Body of pancreas (tissue), 4 donors: Measurements from ENCODE around the gene TAGLN2. TPM values are rescaled to one million over a fixed set of nuclear protein-coding genes. Genes with fewer than 3 reads are reported as not detected.
"Not testable (repeated sequence)": the region's sequence is repeated elsewhere in the genome, so short reads cannot be mapped to it uniquely, and the experiment has no call there.

Experiments
- ATAC-seq: fragments of 150-250 bp; one replicate; pipeline ENCODE4 v1.9.1; 2016
- DNase-seq, 4 donors: peaks; one replicate each; pipeline ENCODE4 v3.0.0-alpha.2; 2019
- H3K27ac ChIP-seq, 4 donors: fragments of 200-600 bp; sonication (generic); 1 replicate in 3 of 4; 2 replicates in 1 of 4; pipeline versions ENCODE4 v1.5.1 to v1.6.1; 2016 to 2019; ENCODE audit warnings: mild to moderate bottlenecking in 1 of 4, mixed read lengths in 1 of 4, moderate library complexity in 1 of 4
- H3K27me3 ChIP-seq, 2 donors: fragments of 200-600 bp; sonication (generic); one replicate each; pipeline ENCODE4 v1.6.0; 2016; ENCODE audit warnings: mild to moderate bottlenecking in 1 of 2
- H3K36me3 ChIP-seq, 2 donors: fragments of 200-600 bp; sonication (generic); replicated peaks in 1 of 2; 2 replicates each; pipeline ENCODE4 v1.5.1; 2016; ENCODE audit warnings: low read depth in 2 of 2; ENCODE audit not compliant: insufficient read depth in 1 of 2
- H3K4me1 ChIP-seq: fragments of 200-600 bp; sonication (generic); one replicate; pipeline ENCODE4 v1.6.0; 2016
- H3K4me3 ChIP-seq, 2 donors: fragments of 200-600 bp; sonication (generic); 1 replicate in 1 of 2; 2 replicates in 1 of 2; pipeline ENCODE4 v1.5.1; 2016 to 2019
- H3K9me3 ChIP-seq, 3 donors: fragments of 200-600 bp; sonication (generic); 1 replicate in 2 of 3; 2 replicates in 1 of 3; pipeline ENCODE4 v1.5.1; 2016
- POLR2A ChIP-seq, 3 donors: fragments of 450-650 bp; IDR thresholded peaks; one replicate each; pipeline ENCODE4 v1.6.1; 2016; ENCODE audit warnings: antibody characterized with exemption in 3 of 3, mild to moderate bottlenecking in 2 of 3
- WGBS, 2 donors: methylation state at CpG; one replicate each; pipeline ENCODE4 v1.1.5; 2017; 5-methylcytosine and 5-hydroxymethylcytosine counted together
- intact Hi-C: fragments of 100-400 bp; cut with DNase I; formaldehyde crosslinking; loops from one replicate; pipeline ENCODE4 v1.15.1; 2023
- total RNA-seq, 2 donors: library from RNA; depleted of rRNA; stranded (reverse); fragments of >200 nt; gene quantifications; one replicate each; pipeline ENCODE4 v1.1.0, GENCODE V29; 2016
- TF ChIP-seq, protein P1 (sequence below), 7 experiments: fragments of 450-650 bp in 4 of 7; fragments of 200-600 bp in 3 of 7; sonication (generic) in 3 of 7; IDR thresholded peaks; one replicate each; pipeline ENCODE4 v1.5.1; 2016 to 2019; ENCODE audit warnings: antibody characterized with exemption in 7 of 7

Gene TAGLN2
- total RNA-seq, 2 donors from 2014 or later, result 63.0 to 118 TPM

DNA sequence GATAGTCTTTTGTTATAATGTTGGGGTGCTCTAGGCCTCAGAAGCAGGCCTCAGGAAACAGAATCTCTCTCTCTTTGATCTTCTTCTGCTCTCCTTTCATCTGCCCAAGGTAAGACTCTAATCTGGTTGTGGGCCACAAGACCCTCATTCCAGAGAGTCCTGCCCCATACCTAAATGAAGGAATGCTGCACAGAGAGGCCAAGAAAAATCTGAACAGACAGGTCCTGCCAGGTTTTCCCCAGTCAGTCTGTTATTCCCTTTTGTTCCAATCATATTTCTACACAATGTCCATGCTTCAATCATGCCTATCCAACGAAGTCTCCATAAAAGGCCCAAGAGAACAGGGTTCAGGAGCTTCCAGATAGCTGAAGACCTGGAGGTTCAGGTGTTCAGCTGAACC, 18.3 kb downstream of the TAGLN2 start:
- intact Hi-C loops, result no loop called here
- H3K27me3 ChIP-seq, result no peaks in the 10 kb centered on the region

DNA sequence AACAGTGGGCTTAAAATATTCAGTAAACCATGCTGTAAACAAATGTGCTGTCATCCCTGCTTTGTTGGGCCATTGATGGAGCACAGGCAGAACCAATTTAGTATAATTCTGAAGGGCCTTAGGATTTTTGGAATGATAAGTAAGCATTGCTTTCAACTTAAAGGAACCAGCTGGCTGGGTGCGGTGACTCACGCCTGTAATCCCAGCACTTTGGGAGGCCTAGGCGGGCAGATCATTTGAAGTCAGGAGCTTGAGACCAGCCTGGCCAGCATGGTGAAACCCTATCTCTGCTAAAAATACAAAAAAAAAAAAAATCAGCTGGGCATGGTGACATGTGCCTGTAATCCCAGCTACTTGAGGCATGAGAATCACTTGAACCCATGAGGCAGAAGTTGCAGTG, 21.3 kb downstream of the TAGLN2 start:
- H3K4me3 ChIP-seq, ATAC-seq, H3K36me3 ChIP-seq, H3K27me3 ChIP-seq, H3K9me3 ChIP-seq, DNase-seq, H3K27ac ChIP-seq, intact Hi-C loops: not testable (repeated sequence)
- WGBS, 2 donors, result 82 to 96% methylated on average over 3 of the region's 3 CpGs
- H3K4me1 ChIP-seq, result peaks cover 27% of the 10 kb centered on the region

More for the DNA sequence above, 18.3 kb downstream of the TAGLN2 start:
- no peak for DNase-seq
- H3K9me3 ChIP-seq, result no peaks in the 10 kb centered on the region
- H3K36me3 ChIP-seq, result no peaks in the 10 kb centered on the region
- WGBS, 2 donors, result 30 to 43% methylated on average over 1 of the region's 1 CpG
- no peak for ATAC-seq
- peaks cover 32% of the 10 kb centered on the region for H3K4me1 ChIP-seq
- no peak overlapping the region for H3K27ac ChIP-seq
- TF ChIP-seq, protein P1, sequence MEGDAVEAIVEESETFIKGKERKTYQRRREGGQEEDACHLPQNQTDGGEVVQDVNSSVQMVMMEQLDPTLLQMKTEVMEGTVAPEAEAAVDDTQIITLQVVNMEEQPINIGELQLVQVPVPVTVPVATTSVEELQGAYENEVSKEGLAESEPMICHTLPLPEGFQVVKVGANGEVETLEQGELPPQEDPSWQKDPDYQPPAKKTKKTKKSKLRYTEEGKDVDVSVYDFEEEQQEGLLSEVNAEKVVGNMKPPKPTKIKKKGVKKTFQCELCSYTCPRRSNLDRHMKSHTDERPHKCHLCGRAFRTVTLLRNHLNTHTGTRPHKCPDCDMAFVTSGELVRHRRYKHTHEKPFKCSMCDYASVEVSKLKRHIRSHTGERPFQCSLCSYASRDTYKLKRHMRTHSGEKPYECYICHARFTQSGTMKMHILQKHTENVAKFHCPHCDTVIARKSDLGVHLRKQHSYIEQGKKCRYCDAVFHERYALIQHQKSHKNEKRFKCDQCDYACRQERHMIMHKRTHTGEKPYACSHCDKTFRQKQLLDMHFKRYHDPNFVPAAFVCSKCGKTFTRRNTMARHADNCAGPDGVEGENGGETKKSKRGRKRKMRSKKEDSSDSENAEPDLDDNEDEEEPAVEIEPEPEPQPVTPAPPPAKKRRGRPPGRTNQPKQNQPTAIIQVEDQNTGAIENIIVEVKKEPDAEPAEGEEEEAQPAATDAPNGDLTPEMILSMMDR (IDR thresholded peaks at IDR 0.05), result no peak
- no peak for TF ChIP-seq POLR2A (IDR thresholded peaks at IDR 0.05)
- no peak overlapping the region for H3K4me3 ChIP-seq

DNA sequence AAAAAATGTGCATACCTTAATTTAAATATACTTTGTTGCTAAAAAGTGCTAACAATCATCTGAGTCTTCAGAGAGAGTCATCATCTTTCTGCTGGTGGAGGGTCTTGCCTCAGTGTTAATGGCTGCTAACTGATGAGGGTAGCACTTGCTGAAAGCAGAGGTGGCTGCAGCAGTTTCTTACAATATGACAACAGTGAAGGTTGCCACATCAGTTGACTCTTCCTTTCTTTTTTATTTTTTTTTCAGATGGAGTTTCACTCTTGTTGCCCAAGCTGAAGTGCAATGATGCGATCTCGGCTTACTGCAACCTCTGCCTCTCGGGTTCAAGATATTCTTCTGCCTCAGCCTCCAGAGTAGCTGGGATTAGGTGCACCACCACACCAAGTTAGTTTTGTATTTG, 22.8 kb downstream of the TAGLN2 start:
- Histone ChIP-seq H3K9me3 (no peaks in the 10 kb centered on the region), H3K4me1 (peaks cover 22% of the 10 kb centered on the region), H3K27me3 (no peaks in the 10 kb centered on the region), H3K4me3 (no peak overlapping the region), H3K27ac (no peak overlapping the region), H3K36me3 (no peaks in the 10 kb centered on the region)
- ATAC-seq (no peak), DNase-seq (no peak)
- intact Hi-C loops, result no loop called here
- TF ChIP-seq, protein P1 (IDR thresholded peaks at IDR 0.05), result no peak
- no peak for TF ChIP-seq POLR2A (IDR thresholded peaks at IDR 0.05)
- 91 to 100% methylated on average over 3 of the region's 3 CpGs for WGBS, 2 donors

DNA sequence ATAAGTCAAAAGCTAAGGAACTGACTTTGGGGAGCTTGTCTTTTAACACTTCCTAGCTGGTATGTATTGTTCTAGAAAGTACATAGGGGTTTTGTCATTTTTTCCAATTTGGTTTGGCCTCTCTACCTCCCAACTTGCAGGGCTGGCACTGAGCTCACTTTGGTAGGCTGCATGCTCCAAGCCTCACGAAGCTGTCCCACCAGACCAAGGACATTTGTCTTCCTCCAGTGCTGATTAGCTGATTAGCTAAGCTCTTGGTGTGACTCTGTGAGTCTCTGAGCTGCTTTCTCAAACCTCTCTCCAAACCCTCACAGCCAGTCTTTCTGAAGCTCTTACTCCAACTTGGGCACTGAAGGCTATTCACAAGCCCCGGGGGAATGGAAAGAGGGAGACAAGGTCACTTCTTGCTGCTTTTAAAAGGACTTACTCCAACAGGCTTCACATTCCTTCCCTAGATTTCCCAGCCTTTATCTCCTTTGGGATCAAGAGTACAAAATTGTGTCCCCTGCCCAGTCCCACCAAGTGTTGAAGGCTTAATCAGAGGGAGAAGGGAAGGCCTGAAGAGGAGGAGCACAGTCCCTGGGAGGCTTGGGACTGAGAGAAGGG, 24.4 kb downstream of the TAGLN2 start:
- no peaks in the 10 kb centered on the region for H3K27me3 ChIP-seq
- TF ChIP-seq, protein P1 (IDR thresholded peaks at IDR 0.05), result no peak
- TF ChIP-seq POLR2A (IDR thresholded peaks at IDR 0.05), result no peak
- DNase-seq, result no peak
- intact Hi-C loops, result no loop called here
- peaks cover 19% of the 10 kb centered on the region for H3K4me1 ChIP-seq
- no peak for ATAC-seq
- no peaks in the 10 kb centered on the region for H3K9me3 ChIP-seq
- no peak overlapping the region for H3K4me3 ChIP-seq
- H3K36me3 ChIP-seq, result no peaks in the 10 kb centered on the region
- H3K27ac ChIP-seq, result peak overlapping the region; percentile 72 to 92 (median 86)
- WGBS, 2 donors, result 20 to 33% methylated on average over 2 of the region's 2 CpGs

DNA sequence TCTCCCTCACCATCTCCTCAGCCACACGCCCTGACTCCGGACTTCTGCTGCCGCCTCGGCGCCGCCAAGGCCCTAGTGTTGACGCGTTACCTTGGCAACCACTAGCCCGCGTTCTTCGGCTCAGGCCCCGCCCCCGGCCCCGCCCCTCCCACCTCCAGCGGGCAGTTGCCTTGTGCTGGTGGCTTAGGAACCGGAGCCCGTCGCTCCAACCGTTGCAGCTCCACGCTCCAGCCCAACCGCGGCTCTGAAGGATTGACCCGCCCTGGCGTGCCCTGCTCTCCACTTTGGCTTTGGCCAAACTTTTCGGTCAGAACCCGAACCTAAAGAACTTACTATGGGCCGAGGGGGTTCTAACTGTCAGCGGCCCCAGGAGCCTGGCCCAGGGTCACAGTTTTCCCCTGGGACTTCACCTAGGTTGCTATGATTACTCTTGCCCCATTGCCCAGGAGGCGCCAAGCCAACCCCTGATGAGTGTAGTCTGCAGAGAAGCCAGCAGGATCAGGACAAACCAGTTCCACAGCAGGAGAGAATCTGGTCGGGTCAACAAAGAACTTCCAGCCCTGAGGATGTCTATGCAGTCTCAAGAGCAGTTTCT, 25.1 kb downstream of the TAGLN2 start, which contains the start of gene CFAP45:
Gene CFAP45 (minus strand): TSS at position 80 of the 595 bp plus-strand sequence. CDS start 67 bp downstream, at position 13.
- Histone ChIP-seq H3K27ac (peak within 1 kb of the TSS; percentile 72 to 92 (median 86)), H3K4me3 (no peak within 1 kb of the TSS)

DNA sequence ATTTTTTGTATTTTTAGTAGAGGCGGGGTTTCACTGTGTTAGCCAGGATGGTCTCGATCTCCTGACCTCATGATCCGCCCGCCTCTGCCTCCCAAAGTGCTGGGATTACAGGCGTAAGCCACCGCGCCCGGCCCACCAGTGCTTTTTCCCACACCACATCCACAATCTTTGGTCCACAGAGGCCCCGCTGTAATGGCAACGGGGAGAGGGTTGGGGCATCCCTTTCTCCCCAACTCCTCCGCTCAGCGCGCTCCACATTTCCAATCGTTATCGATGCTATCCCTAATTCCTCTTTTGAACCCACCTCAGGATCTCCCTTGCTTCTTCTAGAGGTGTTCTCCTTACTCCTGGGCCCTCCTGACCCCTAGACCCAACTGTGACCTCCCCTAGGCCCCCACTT, 25.7 kb downstream of the TAGLN2 start:
- intact Hi-C loops, H3K9me3 ChIP-seq, ATAC-seq, H3K4me3 ChIP-seq, DNase-seq, H3K36me3 ChIP-seq, H3K27me3 ChIP-seq: not testable (repeated sequence)
- WGBS, 2 donors, result 82 to 84% methylated on average over 14 to 15 of the region's 15 CpGs
- H3K4me1 ChIP-seq, result peaks cover 19% of the 10 kb centered on the region
- H3K27ac ChIP-seq, result peak overlapping the region in 3 of 4 donors; percentile 86 to 92 (median 87)

More for the DNA sequence above, 25.1 kb downstream of the TAGLN2 start, which contains the start of gene CFAP45:
- Histone ChIP-seq H3K4me1 (peaks cover 19% of the 10 kb centered on the region), H3K9me3 (no peaks in the 10 kb centered on the region), H3K36me3 (no peaks in the 10 kb centered on the region), H3K27me3 (no peaks in the 10 kb centered on the region)
- 1 to 7% methylated on average over 15 to 30 of the region's 30 CpGs for WGBS, 2 donors
- intact Hi-C loops, result no loop called here
- DNase-seq (peak; percentile 94 to 96 (median 96)), ATAC-seq (peak; percentile 96)
- peak in 2 of 3 donors; percentile 56 to 65 for TF ChIP-seq POLR2A (IDR thresholded peaks at IDR 0.05)
- TF ChIP-seq, protein P1 (IDR thresholded peaks at IDR 0.05), result peak in 1 of 7 experiments; percentile 15
